HEK293 (cell line): ENCODE measurements around the gene CFAP20.

Experiments
- CTCF ChIP-seq: fragments of 450-650 bp; formaldehyde crosslinking; IDR thresholded peaks from 2 replicates; pipeline ENCODE4 v1.5.1; 2016; ENCODE audit warnings: missing biosample characterization, missing genetic modification characterization
- ZNF280D ChIP-seq: fragments of 450-650 bp; formaldehyde crosslinking; IDR thresholded peaks from 2 replicates; pipeline ENCODE4 v1.5.1; 2016; ENCODE audit warnings: missing biosample characterization, missing genetic modification characterization
- ZNF335 ChIP-seq: fragments of 450-650 bp; formaldehyde crosslinking; conservative IDR thresholded peaks from 2 replicates; pipeline ENCODE4 v1.5.1; 2016; ENCODE audit warnings: missing biosample characterization, missing genetic modification characterization
- ZNF513 ChIP-seq: fragments of 450-650 bp; IDR thresholded peaks from 2 replicates; pipeline ENCODE4 v1.5.1; 2018; ENCODE audit warnings: missing biosample characterization, missing genetic modification characterization
- ZNF518A ChIP-seq: fragments of 450-650 bp; formaldehyde crosslinking; conservative IDR thresholded peaks from 2 replicates; pipeline ENCODE4 v1.5.1; 2016; ENCODE audit warnings: low read depth, missing biosample characterization, missing genetic modification characterization

GRCh38 chr16:58123896-58124600 is 5.1 kb downstream of the CFAP20 start:
- no peak for TF ChIP-seq ZNF335 (tag by site-specific recombination)
- TF ChIP-seq ZNF518A (tag by site-specific recombination), result no peak
- TF ChIP-seq CTCF, result no peak
- TF ChIP-seq ZNF513 (tag by site-specific recombination), result no peak
- TF ChIP-seq ZNF280D (tag by site-specific recombination), result no peak
